AG09309 (cell line): Measurements from ENCODE around the gene SAC3D1.

Experiments
- DNase-seq: peaks from one replicate; pipeline ENCODE4 v3.0.0-alpha.2; 2010; ENCODE audit warnings: low read depth
- H3K4me3 ChIP-seq: 2 replicates; pipeline ENCODE4 v1.5.1; 2011; ENCODE audit warnings: mild to moderate bottlenecking, low read depth, low read length, moderate library complexity; ENCODE audit not compliant: control insufficient read depth
- TF ChIP-seq, protein P1 (sequence below): IDR thresholded peaks from 2 replicates; pipeline ENCODE4 v1.5.1; 2011; ENCODE audit warnings: mild to moderate bottlenecking, low read depth, low read length, inconsistent platforms; ENCODE audit not compliant: insufficient read depth, control insufficient read depth; ENCODE audit errors: missing control alignments

The SAC3D1 gene

DNA sequence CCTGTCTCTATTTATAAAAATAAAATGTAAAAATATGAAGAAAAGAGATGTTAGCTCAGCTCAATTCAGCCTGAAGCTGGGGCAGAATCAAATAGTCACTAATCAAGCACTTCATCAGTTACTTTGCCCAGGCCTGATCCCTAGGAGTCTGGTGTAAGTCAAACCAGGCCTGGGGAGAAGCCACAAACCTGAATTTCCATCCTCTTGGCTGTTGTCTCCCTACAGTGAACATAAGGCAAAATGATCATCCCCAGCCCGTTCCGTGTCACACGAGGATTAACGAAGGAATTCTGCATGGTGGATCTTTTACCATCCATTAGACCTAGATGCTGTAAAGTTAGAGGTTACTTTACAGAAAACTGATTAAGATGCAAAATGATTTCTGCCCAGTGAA is 23.8 kb downstream of the SAC3D1 start:
- TF ChIP-seq, protein P1, sequence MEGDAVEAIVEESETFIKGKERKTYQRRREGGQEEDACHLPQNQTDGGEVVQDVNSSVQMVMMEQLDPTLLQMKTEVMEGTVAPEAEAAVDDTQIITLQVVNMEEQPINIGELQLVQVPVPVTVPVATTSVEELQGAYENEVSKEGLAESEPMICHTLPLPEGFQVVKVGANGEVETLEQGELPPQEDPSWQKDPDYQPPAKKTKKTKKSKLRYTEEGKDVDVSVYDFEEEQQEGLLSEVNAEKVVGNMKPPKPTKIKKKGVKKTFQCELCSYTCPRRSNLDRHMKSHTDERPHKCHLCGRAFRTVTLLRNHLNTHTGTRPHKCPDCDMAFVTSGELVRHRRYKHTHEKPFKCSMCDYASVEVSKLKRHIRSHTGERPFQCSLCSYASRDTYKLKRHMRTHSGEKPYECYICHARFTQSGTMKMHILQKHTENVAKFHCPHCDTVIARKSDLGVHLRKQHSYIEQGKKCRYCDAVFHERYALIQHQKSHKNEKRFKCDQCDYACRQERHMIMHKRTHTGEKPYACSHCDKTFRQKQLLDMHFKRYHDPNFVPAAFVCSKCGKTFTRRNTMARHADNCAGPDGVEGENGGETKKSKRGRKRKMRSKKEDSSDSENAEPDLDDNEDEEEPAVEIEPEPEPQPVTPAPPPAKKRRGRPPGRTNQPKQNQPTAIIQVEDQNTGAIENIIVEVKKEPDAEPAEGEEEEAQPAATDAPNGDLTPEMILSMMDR, result no peak
- DNase-seq, result no peak
- no peak overlapping the region for H3K4me3 ChIP-seq

DNA sequence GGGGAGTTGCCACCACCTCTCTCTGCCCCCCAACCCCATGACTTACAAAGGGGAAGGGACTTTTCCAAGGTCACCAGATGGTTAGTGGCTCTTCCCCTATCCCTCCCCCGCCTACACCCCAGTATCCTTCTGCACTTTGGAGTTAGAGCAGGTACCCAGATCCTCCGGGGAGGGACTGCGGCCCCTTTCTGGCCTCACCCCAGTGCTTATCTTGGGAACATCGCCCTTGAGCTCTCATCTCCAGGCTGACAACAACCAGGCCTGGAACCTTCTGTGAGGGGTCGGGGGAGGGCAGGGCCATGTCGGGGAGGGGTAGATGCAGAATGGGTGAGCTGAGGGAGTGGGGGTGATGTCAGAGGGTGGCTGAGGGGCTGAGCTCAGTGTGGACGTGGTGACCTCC is 24.8 kb downstream of the SAC3D1 start:
- no peak for DNase-seq
- TF ChIP-seq, protein P1, result no peak
- H3K4me3 ChIP-seq, result no peak overlapping the region

DNA sequence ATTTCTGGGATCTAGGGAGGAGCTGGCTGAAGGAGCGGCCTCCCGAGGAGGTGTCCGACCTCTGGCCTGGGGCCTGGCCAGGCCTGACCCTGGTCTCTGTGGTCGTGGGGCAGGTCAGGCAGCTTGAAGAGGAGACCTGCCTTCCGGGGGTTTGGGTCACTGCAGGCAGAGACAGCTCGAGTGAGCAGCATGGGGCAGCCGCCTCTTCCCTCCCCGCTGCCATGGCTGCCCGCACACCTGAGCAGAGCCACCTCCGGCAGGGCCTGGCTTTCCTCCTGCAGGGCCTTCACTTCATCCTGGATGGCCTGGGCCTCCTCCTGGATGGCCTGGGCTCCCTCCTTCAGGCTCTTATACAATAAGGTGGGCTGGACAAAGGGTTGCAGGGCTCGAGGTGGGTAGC is 25.3 kb downstream of the SAC3D1 start:
- no peak overlapping the region for H3K4me3 ChIP-seq
- no peak for DNase-seq
- TF ChIP-seq, protein P1, result no peak

DNA sequence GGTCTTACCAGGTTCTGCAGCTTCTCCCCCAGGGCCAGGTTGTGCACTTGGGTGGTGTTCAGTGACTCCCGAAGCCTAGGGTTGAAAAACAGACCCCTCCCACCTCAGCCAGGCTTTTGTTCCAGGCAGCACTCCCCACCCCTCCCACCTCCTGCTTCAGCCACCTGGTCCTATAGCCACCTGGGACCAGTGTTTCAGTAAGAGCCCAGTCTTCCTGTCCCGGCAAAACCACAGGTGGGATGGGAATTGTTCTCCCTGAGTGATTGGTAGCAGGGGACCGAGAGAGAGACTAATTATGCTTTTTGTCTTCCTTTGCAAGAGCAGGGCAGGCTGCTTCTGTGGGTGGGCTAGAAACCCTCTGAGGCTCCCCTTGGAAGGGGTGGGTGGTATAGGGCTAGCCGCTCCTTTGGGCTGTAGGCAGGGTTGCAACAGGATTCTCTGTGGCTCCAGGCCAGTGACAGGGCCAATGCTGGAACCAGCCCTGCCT is 25.8 kb downstream of the SAC3D1 start:
- no peak for DNase-seq
- no peak overlapping the region for H3K4me3 ChIP-seq
- TF ChIP-seq, protein P1, result no peak

DNA sequence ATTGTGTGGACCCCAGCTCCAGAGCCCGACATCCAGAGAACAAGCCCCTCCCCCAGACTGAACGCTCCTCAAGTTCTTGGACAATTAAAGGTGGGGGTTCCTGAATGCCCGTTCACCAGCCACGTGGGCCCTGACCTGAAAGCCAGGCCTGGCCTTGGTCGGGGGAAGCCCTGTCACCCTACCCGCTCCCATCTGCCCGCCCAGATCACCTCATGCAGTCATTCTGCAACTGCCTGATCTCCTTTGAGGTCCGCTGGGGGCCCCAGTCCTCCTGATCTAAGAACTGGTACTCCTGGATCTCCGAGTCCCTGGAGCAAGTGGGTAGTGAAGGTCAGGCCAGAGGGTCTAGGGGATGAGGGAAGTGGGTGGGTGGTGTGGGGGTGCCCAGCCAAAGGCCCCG is 26.4 kb downstream of the SAC3D1 start:
- no peak for DNase-seq
- TF ChIP-seq, protein P1, result no peak
- H3K4me3 ChIP-seq, result no peak overlapping the region

DNA sequence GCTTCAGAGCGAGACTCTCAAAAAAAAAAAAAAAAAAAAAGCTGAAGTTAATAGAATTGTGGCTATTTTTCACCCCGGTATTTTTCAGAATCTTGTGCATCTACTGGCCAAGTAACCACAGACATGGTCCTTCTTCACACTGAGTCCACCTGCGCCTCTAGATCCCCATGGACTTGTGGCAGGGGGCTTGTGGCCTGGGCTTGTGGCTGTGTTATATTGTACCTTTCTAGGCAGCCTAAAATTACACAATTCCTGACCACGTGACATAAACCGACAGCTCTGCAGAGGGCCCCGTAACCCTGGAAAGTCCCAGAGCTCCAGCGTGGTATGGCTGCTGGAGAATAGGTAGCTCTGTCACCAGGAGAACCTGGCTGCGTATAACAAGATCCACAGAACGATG is 28.2 kb downstream of the SAC3D1 start:
- H3K4me3 ChIP-seq, result no peak overlapping the region
- TF ChIP-seq, protein P1, result no peak
- no peak for DNase-seq
